ENCODE results near the gene RBBP9.
A peak's percentile ranks its signal among the peaks of the same experiment; 100 is the strongest.
"Not testable (repeated sequence)": the region's sequence is repeated elsewhere in the genome, so short reads cannot be mapped to it uniquely, and the experiment has no call there.

RBBP9 gene

DNA sequence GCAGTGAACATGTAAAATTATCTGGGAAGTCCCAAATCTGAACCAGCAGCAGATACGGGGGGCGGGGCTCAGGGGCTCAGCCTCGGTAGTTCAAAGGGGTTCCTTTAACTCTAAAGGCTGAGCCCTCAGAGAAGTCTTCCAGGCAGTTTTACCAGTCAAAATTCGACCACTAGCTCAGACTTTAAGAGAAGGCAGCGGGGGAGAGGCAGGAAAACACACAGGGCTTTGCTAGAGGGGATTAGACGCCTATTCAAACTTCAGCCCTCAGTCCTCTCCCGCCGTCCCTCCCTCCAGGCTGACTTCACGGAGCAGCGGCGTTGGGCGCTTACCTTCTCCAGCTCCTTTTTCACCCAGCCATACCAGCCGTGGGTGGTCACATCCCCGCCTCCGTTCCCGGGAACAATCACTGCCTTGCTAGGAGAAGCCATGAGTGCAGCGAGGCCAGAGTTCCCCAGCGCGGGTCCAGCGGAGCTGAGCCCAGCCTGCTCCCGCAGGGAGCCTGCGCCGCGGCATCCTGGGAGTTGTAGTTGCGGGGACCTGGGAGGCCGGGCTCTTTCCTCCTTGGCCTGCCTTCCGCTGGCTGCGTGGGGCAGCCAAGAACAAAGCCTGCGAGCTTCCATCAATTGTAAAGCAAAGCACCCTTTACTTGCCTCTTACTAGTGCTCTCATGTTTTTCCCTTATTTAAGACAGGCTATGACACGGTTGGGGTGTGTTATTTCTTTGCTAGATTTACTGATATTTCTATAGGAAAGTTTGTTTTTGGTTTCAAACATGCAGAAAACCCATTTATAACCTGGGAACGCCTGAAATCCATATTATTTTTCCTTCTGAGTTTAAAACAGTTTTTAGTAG is at the start of gene RBBP9:
TSS of gene RBBP9 (minus strand) at position 486 of the 853 bp plus-strand sequence. CDS start at position 428, 58 bp downstream.
- peak; percentile 69 for DNase-seq (ENCODE audit: extremely low spot score, insufficient read length, low read depth)
- FAIRE-seq: peak; percentile 77

- FAIRE-seq (no peak), DNase-seq (ENCODE audit: extremely low spot score, insufficient read length, low read depth) (no peak)
Measured at GRCh38 chr20:18545566-18545965, 48.5 kb upstream of the RBBP9 start.

GRCh38 chr20:18543932-18544331 is 46.9 kb upstream of the RBBP9 start:
- DNase-seq (ENCODE audit: extremely low spot score, insufficient read length, low read depth): no peak
- no peak for FAIRE-seq

- no peak for FAIRE-seq
- DNase-seq (ENCODE audit: extremely low spot score, insufficient read length, low read depth): no peak
Measured at GRCh38 chr20:18543216-18543615, 46.2 kb upstream of the RBBP9 start.

GRCh38 chr20:18541741-18542140 is 44.7 kb upstream of the RBBP9 start:
- FAIRE-seq (no peak), DNase-seq (ENCODE audit: extremely low spot score, insufficient read length, low read depth) (no peak)

DNA sequence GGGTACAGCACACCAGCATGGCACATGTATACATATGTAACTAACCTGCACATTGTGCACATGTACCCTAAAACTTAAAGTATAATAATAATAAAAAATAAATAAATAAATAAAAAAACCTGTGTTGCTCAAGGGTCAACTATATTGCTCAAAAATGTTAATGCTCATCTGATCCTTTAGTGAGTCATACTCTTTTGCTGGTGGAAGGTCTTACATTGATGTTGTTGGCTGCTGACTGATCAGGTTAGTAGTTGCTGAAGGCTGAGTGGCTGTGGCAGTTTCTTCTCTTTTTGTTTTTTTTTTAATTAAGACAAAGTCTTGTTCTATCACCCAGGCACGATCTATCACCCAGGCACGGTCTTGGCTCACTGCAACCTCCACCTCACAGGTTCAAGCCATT is 40.6 kb upstream of the RBBP9 start:
- FAIRE-seq (no peak), DNase-seq (ENCODE audit: extremely low spot score, insufficient read length, low read depth) (no peak)

DNA sequence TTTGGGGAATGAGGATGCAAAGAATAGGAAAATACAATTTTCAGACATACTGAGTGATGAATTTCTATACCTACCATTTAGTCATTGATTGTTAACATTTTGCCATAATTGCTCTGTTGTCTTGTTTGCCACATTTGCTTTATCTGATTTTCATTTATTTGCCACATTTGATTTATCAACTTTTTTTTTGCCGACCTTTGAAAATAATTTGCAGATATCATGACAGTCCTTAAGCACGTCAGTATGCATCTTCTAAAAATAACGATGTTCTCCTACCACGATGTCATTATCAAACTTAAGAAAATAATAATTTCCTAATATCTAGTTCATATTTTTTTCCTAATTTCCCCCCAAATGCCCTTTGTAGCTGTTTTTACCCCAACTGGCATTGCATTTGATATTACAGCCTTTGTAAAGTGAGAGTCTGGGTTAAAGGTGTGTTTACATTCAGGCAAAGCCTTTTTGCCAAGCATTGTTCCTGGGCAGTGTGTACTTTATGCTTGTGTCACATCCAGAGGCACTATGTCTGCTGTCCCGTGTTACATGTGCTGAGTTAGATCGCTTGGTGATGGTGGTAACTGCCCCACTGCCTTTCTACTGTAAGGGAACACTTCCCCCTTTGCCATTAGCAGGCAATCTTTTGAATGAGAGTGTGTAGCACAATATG is 37.1 kb upstream of the RBBP9 start:
- no peak for FAIRE-seq
- no peak for DNase-seq (ENCODE audit: extremely low spot score, insufficient read length, low read depth)

DNA sequence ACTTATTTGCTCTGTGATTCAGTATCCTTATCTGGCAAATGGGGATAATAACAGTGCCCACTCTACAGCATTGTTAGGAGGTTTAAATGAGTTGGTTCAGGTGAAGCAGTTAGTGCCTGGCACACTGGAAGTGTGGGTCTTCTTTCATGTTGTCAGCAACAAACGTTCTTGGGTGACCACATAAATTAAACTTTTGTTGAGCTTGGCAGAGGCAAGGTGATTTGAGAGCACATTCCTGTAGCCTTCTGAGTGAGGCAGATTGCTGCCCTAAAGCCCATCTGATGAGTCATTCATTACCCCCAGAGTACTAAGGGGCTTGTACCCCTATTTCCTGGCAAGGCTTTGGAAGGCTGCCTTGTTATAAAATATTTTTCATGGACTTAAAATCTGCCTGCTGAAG is 36.5 kb upstream of the RBBP9 start:
- FAIRE-seq (no peak), DNase-seq (ENCODE audit: extremely low spot score, insufficient read length, low read depth) (no peak)

GRCh38 chr20:18532626-18533025 is 35.6 kb upstream of the RBBP9 start:
- FAIRE-seq: no peak
- DNase-seq (ENCODE audit: extremely low spot score, insufficient read length, low read depth): no peak

- FAIRE-seq (no peak), DNase-seq (ENCODE audit: extremely low spot score, insufficient read length, low read depth) (no peak)
Measured at GRCh38 chr20:18529041-18529440, 32.0 kb upstream of the RBBP9 start.

DNA sequence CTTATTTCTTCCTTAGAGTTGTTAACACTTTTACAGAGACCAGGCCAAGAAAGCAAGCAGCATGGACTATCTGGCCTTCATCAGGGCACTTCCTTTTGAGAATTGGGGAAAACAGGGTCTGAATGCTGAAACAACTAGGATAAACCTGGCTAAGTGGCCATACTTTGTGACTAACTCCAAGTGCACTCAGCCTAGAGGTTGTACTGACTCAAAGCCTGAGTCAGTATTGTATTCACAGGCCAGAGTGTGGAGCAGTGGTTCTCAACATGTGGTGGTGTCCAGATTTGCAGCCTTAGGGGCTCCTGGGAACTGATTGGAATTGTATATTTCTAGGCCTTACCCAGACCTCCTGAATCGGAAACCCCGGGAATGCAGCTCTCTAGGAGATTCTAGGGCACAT is 30.8 kb upstream of the RBBP9 start:
- DNase-seq (ENCODE audit: extremely low spot score, insufficient read length, low read depth): no peak
- no peak for FAIRE-seq

DNA sequence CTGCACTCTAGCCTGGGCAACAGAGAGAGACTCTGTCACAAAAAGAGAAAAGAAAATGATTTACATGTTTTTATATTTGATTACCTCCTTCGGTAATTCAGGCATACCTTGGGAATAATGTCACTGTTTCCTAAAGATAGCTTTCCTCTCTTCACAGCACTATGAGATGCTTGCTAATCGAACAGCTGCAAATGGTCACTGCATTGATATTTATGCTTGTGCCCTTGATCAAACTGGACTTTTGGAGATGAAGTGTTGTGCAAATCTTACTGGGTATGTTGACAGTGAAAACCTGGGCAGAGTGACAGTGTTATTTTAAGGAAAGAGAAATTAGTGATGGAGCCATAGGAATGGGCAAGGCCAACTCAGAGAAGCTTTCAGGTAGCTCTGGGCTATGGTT is 30.3 kb upstream of the RBBP9 start:
- FAIRE-seq (no peak), DNase-seq (ENCODE audit: extremely low spot score, insufficient read length, low read depth) (no peak)

DNA sequence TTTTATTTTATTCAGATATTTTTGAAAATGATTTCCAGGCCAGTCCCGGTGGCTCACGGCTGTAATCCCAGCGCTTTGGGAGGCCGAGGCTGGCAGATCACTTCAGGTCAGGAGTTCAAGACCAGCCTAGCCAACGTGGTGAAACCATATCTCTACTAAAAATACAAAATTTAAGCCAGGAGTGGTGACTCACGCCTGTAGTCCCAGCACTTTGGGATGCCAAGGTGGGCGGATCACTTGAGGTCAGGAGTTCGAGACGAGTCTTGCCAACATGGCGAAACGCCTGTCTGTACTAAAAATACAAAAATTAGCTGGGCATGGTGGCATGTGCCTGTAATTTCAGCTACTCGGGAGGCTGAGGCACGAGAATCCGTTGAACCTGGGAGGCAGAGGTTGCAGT is 29.7 kb upstream of the RBBP9 start:
- not testable (repeated sequence) for DNase-seq (ENCODE audit: extremely low spot score, insufficient read length, low read depth); FAIRE-seq

DNA sequence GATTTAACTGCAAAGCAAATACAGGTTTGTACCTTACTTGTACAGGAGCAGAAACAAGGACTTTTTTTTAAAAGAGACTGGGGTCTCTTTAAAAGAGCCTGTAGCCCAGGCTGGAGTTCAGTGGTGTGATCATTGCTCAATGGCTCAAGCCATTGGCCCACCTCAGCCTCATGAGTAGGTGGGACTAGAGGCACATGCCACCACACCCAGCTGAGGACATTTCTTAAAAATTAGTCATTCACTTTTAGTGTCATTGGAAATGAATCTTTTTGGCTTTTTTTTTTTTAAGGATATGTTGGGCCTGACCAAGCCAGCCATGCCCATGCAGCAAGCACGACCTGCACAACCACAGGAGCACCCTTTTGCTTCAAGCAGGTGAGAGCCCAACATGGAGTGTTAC is 27.6 kb upstream of the RBBP9 start:
- FAIRE-seq (no peak), DNase-seq (ENCODE audit: extremely low spot score, insufficient read length, low read depth) (no peak)

GRCh38 chr20:18523066-18523465 is 26.0 kb upstream of the RBBP9 start:
- DNase-seq (ENCODE audit: extremely low spot score, insufficient read length, low read depth) (no peak), FAIRE-seq (no peak)

DNA sequence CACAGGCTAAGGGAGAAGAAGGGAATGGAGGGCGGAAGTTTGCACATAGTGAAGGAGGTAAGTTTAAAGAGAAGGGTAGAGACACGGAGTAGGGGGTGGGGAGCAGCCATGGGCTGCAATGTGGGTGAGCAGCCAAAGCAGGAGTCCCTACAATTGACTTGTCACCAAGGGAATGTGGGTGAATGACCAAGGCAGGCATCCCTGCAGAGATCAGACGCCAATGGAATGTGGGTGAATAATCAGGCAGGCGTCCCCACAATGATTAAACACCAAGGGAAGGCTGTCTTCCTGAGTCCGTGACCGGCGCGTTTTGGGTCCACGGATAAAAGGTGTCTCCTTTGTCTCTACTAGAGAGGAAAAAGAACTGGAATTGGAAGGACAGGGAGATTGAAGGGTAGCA is 25.0 kb upstream of the RBBP9 start:
- not testable (repeated sequence) for DNase-seq (ENCODE audit: extremely low spot score, insufficient read length, low read depth); FAIRE-seq

DNA sequence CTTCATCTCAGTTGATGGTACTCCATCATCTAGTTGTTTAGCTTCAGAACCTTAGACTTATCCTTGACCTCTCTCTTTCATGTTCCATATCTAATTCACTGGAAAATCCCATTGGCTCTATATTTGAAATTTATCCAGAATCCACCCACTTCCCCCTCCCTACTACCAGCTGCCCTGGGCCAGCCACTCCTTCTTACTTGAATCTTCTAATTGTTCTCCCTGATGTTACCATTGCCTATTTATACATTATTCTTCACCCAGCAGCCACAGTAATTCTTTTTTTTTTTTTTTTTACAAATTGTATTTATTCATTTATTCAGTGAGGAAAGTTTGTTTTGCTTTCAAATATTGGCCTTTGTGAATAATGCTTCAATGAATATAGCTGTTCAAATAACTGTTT is 18.9 kb upstream of the RBBP9 start:
- DNase-seq (ENCODE audit: extremely low spot score, insufficient read length, low read depth) (no peak), FAIRE-seq (no peak)

DNA sequence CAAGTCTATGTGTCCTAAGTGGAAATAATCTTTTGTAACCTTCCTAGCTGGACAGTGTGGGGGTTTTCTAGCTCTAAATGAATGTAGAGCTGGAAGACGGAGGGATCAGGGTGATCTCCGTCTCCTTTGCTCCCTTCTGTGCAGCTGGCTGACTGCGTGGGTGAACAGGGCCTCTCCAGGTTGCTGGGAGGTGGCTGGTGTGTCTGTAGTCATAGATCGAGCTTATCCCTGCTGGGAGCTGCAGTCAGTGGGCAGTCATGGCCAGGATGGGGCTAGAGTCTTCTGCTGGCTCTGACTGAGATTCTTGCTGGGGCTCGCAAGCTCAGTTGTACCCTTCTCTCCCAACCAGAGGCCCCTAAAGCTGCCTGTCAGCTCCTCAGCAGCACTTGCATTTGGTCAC is 17.1 kb upstream of the RBBP9 start:
- DNase-seq (ENCODE audit: extremely low spot score, insufficient read length, low read depth) (no peak), FAIRE-seq (no peak)

DNA sequence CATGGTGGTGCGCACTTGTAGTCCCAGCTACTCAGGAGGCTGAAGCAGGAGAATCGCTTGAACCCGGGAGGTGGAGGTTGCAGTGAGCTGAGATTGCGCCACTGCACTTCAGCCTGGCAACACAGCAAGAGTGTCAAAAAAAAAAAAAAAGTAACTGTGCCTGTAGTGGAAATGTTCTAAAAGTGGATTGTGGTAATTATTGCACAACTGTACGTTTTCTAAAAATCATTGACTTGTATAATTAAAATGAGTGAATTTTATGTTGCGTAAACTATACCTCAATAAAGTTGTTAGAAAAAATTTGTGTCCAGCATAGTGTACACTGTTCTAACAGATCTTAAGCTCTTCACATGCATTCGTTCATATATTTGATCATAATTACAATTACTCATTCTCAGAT is 16.2 kb upstream of the RBBP9 start:
- no peak for DNase-seq (ENCODE audit: extremely low spot score, insufficient read length, low read depth)
- no peak for FAIRE-seq

DNA sequence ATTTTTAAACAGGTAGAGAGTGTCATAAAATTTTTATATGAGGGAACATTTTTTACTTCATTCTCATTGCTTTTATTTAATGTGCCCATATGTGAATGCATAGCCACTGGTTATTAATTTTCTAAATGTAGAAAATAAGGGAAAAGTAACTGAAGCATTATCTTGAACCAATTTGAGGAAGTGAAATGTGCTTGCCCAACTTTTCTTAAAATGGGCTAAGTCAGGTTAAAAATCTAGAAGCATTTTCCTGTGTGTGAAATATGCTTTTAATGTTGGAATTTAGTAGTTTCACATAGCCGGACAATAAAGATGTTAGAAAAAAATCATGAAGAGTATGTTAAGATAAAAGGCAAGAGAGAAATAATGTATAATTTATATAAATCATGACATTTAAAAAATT is 14.5 kb upstream of the RBBP9 start:
- DNase-seq (ENCODE audit: extremely low spot score, insufficient read length, low read depth) (no peak), FAIRE-seq (no peak)

Data from GM18507 (cell line).